ENCODE data around the gene PRKCB.
"Not testable (repeated sequence)": the region's sequence is repeated elsewhere in the genome, so short reads cannot be mapped to it uniquely, and the experiment has no call there.

PRKCB gene

GRCh38 chr16:24198807-24199533 is 363.2 kb downstream of the PRKCB start:
- no peak for DNase-seq

- DNase-seq = no peak
Observed at GRCh38 chr16:24203675-24204074, 367.9 kb downstream of the PRKCB start.

DNA sequence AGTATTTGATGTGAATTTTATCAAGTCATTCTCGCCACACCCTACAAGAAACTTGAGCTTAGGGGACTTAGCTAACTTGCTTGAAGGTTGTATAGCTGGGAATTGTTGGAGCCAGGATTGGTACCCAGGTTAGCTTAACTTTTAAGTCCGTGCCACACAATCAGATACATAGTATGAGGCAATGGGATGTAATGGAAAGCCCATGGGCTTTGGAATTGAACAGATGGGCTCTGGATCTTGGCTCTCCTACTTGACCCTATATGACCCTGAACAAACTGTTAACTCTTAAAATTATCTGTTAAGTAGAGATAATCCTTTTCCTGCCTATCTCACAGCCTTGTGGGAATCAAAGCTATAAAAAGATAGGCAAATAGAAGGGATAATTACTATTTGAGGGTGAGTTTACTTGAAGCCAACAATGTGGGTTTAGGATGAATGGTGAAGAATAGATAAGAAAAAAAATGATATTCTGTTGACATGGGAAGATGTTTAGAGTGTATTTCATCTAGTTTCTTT is 368.4 kb downstream of the PRKCB start:
- no peak for DNase-seq

- no peak for DNase-seq
Observed at GRCh38 chr16:24206926-24207325, 371.1 kb downstream of the PRKCB start.

DNA sequence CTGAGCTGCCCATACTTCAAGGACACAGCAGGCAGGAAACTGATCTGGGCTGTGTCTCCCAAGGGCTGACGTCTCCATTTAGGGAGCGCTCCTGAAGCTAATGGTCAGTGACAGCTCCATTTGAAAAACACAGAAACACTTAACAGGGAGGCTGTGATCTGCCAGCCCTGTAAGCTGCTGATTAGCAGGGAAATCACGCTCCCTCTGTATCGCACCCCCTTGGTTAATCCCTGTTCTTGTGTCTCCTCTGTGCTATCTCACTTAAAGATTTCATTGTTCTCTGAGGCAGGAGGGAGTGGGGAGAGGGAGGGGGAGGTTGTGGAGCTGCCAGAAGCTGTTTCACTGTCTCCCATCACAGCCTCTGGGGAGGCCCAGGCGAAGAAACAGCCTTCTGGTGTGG is 372.9 kb downstream of the PRKCB start:
- no peak for DNase-seq

DNA sequence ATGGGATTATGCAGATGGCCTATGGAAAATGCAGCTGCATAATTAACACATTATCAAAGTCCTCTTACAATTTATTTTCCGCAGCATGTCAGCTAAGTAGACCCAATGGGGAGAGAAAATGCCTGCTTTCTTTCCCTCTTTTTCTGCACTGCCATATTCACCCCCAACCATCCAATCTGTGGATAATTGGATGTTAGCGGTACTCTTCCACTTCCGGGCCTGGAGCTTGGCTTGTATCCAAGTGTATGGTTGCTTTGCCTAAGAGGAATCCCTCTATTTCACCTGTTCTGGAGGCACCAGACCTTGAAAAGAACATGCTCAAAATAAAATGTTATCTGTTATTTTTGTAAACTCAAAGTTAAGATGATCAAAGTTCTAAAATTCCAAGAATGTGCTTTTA is 379.2 kb downstream of the PRKCB start:
- no peak for DNase-seq

DNA sequence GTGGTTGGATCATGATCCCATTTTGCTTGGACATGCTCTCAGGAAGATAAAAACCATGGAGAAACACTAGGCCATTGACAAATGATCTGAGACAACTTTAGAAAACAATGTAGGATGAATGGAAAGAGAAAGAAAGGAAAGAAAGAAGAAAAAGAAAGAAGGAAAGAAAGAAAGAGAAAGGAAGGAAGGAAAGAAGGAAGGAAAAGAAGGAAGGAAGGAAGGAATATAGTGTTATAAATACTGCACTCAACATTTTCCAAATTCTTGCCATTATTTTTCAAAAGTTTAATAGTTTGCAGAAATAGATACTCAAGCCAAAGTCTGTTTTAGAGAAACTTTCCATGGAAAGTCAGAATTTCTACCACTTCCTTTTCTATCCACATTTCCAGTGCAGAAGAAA is 381.2 kb downstream of the PRKCB start:
- no peak for DNase-seq

DNA sequence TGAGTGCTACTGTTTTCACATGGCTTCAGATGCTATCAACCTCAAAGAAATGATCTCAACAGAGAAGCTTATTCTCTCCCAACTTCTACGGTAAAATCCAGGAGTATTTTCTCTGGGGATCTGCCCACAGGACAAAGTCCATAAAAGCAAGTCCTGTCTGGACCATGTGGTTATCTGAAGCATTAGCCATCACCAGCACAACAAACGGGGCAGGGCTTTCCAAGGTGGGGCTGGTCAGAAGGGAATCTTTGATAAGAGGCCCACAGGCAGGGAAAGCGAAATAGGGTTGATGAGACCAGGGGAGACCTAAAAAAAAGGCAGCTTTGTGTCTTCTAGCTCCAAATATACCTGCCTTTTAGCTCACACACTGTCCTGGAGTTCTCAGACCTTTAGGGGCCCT is 381.7 kb downstream of the PRKCB start:
- DNase-seq = no peak

GRCh38 chr16:24218299-24218698 is 382.5 kb downstream of the PRKCB start:
- no peak for DNase-seq

DNA sequence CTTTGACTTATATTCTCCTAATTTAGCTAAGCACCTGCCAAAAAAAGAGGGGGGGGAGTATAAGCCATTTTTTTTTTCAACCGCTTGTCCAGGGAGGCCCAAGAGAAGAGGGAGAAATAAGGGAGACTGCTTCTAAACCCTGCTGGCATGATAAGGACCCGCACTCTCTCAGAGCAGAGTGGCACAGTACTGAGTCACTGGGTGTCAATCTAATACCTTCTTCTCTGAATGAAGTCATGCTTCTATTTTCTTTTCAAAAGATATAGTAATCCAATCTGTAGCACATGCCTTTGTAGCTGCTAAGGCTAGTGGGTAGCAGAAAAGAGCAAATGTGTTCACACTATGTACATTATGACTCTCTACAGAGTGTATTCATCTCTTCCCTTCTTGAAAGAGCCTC is 385.4 kb downstream of the PRKCB start:
- no peak for DNase-seq

DNA sequence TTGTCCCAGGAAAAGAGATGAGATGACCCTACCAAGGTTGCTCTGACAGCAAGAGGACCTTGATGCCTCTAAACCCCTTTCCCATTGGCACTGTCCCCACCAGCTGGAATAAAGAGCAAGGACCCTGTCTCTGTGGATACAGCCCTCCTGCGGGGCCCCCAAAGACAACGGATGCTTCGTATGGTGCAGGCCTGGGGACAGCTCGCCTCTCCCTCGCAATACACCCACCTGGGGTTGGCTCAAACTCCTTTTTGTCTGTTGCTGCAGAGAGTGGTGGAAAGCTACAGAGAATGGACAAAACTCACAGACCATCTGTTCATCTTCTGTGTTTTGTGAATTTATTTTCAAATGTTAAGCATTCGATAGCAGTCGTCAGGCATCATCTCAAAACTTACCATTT is 392.7 kb downstream of the PRKCB start:
- no peak for DNase-seq

GRCh38 chr16:24232936-24233335 is 397.2 kb downstream of the PRKCB start:
- DNase-seq = no peak

GRCh38 chr16:24234737-24235136 is 399.0 kb downstream of the PRKCB start:
- DNase-seq = no peak

GRCh38 chr16:24235806-24236205 is 400.0 kb downstream of the PRKCB start:
- no peak for DNase-seq

- DNase-seq = not testable (repeated sequence)
Observed at GRCh38 chr16:24238846-24239245, 403.1 kb downstream of the PRKCB start.

DNA sequence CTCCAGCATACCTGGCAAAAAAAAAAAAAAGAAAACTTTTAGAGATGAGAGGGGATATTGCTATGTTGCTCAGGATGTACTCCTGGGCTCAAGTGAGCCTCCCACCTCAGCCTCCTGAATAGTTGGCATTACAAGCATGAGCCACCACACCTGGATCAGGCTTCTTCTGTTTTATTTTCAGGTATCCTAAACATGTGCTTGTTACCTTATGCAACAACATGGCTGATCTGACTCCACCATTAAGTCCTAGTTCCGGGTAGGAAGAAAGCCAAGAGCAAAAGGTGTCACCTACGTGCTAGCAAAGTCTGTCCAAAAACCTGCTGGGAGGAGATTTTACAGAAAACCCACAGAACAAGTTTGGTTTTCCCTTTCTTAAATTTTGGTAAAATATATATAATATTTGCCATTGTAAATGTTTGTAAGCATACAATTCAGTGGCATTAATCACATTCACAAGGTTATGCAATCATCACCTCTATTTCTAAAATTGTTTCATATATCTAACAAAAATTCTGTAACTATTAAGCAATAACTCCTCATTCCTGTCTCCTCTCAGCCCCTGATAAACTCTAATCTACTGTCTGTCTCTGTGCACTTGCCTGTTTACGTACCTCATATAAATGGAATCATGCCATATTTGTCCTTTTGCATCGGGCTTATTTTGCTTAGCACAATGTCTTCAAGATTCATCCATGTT is 411.3 kb downstream of the PRKCB start:
- DNase-seq = no peak

DNA sequence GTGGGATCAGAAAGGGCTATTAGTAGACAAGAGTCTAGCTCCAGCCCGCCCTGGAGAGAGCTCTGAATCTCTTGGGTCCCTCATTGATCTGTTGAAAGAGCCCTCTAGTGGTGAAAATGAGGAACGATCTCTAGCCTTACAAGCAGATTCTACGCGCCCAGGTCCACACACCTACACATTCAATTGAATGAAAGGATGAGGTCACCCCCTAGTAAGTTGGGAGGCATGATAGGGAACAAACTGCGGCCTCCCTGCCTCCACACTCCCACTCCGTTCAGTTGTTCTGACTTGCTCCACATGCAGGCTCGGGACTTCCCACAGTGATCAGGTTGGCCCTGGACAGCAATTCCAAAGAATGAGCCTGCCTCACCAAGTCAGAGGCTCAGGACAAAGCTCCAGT is 417.4 kb downstream of the PRKCB start:
- DNase-seq = peak; percentile 67

- DNase-seq = peak; percentile 78
Observed at GRCh38 chr16:24255456-24256371, 419.9 kb downstream of the PRKCB start, which contains the start of gene CACNG3. Gene CACNG3 (plus strand): TSS chr16:24256335. CDS start chr16:24256755, 420 bp downstream.

DNA sequence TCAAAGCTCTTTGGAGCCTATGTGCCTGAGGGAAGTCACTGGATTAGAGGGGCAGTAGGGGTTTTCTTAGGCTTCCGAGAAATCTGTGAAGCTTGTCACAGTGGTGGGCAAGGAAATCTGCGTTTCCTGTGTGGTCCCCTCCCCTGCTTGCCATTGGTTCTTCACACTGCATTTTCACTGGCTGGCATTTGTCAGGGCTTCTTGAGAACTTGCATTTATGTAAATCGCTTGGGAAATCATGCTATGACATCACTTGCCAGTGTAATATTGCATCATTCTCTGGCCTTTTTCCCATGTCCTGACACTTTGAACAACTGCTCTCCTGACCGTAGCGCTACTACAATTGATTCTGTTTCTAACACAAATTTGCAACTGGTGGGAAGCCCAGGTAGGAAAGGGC is 422.2 kb downstream of the PRKCB start:
- no peak for DNase-seq

DNA sequence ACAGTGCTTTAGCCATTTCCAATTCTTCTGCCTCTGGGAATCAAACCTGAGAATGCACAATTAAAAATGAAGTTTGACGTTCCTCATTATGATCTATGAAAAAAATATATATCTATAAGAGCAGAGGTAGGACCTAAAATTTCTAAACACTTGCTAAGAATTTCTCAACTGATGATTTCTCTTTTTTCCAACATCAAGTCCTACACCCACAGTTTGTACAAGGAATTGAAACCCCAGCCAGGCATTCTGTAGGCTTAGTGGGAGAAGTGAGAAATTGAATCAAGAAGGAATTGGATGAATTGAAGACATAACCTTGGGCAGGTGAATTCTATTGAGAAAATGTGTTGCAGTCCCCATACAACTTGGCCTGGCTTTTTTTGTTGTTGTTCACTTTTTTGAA is 423.0 kb downstream of the PRKCB start:
- no peak for DNase-seq

DNA sequence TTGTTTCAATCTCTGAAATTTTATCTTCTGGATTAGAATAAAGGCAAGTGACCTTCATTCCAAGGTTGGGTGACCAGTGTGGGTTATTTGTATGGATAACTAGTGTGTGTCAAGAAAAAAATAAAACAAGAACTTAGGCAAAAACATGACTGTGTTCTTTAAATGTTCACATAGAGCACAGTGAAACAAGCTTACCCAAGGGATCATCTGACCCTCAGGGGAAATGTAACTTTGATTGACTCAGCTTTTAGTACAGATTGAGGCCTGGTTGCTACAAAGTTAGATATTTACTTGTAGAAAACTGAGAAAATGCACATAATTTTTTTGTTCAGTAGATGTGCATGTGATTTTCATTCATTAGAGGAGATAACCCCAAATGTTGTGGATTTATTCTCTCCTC is 427.0 kb downstream of the PRKCB start:
- DNase-seq = no peak
